GM10847 (cell line): ENCODE measurements around the gene GNG2.

Experiments used
- POLR2A ChIP-seq: IDR thresholded peaks from 2 replicates; pipeline ENCODE4 v1.6.1; 2011; ENCODE audit not compliant: insufficient read length; ENCODE audit errors: extremely low read depth

The GNG2 gene

GRCh38 chr14:51938821-51939220 is 78.4 kb downstream of the GNG2 start:
- TF ChIP-seq POLR2A, result no peak

- TF ChIP-seq POLR2A, result no peak
These were observed 78.8 kb downstream of the GNG2 start for GRCh38 chr14:51939226-51939625.

GRCh38 chr14:51939755-51940301 is 79.4 kb downstream of the GNG2 start:
- TF ChIP-seq POLR2A, result no peak

GRCh38 chr14:51942971-51943370 is 82.6 kb downstream of the GNG2 start:
- TF ChIP-seq POLR2A, result no peak

- TF ChIP-seq POLR2A, result no peak
These were observed 89.6 kb downstream of the GNG2 start for GRCh38 chr14:51950007-51950406.

- TF ChIP-seq POLR2A, result no peak
These were observed 91.2 kb downstream of the GNG2 start for GRCh38 chr14:51951656-51952055.

GRCh38 chr14:51954031-51954430 is 93.6 kb downstream of the GNG2 start:
- TF ChIP-seq POLR2A, result no peak

GRCh38 chr14:51954657-51955056 is 94.2 kb downstream of the GNG2 start:
- TF ChIP-seq POLR2A, result no peak

- TF ChIP-seq POLR2A, result no peak
These were observed 97.5 kb downstream of the GNG2 start for GRCh38 chr14:51957950-51958349.

GRCh38 chr14:51959928-51960327 is 99.5 kb downstream of the GNG2 start:
- TF ChIP-seq POLR2A, result no peak

- no peak for TF ChIP-seq POLR2A
These were observed 100.5 kb downstream of the GNG2 start for GRCh38 chr14:51960866-51961265.

- TF ChIP-seq POLR2A, result no peak
These were observed 102.3 kb downstream of the GNG2 start for GRCh38 chr14:51962711-51963110.

- no peak for TF ChIP-seq POLR2A
These were observed 102.9 kb downstream of the GNG2 start for GRCh38 chr14:51963286-51963685.

- TF ChIP-seq POLR2A, result no peak
These were observed 107.1 kb downstream of the GNG2 start for GRCh38 chr14:51967521-51967920.

- TF ChIP-seq POLR2A, result no peak
These were observed 109.6 kb downstream of the GNG2 start for GRCh38 chr14:51969852-51970540.

- TF ChIP-seq POLR2A, result no peak
These were observed 112.2 kb downstream of the GNG2 start for GRCh38 chr14:51972566-51972965.

- no peak for TF ChIP-seq POLR2A
These were observed 116.7 kb downstream of the GNG2 start for GRCh38 chr14:51977075-51977474.
